RPMI7951 (cell line): ENCODE measurements around the gene F2. TPM values are rescaled to one million over a fixed set of nuclear protein-coding genes. Genes with fewer than 3 reads are reported as not detected.

ENCODE experiments used
- DNase-seq: peaks from one replicate; pipeline ENCODE4 v3.0.0-alpha.2; 2012; ENCODE audit warnings: low read depth
- total RNA-seq: library from RNA; depleted of rRNA; stranded (reverse); fragments of >200 nt; shearing (Covaris generic); gene quantifications from 2 replicates; pipeline ENCODE4 v1.2.3, GENCODE V29; 2014; rRNA removed

F2 gene
- total RNA-seq, 1 experiment from 2014 or later, result not detected

- DNase-seq, result no peak
Observed at GRCh38 chr11:46741600-46742484, 22.8 kb downstream of the F2 start.

GRCh38 chr11:46743043-46743442, 24.0 kb downstream of the F2 start:
- DNase-seq, result no peak

GRCh38 chr11:46743693-46744339, 24.8 kb downstream of the F2 start:
- no peak for DNase-seq

DNA sequence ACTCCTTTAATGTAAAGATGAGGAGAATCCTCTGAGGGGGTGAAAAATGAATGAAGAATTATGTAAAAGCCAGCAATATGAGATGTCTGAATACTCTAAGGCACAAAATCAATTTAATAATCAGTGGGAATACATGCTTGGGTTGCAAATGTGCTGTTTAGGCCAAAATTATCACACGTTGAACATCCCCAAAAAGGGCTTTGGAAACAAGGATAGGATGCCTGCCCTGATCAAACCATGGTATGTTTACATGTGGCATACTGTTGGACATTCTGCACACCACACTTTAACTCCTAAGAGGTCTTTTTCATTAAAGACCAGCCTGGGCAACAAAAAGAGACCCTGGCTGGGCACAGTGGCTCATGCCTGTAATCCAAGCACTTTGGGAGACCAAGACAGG, 26.3 kb downstream of the F2 start:
- no peak for DNase-seq

DNA sequence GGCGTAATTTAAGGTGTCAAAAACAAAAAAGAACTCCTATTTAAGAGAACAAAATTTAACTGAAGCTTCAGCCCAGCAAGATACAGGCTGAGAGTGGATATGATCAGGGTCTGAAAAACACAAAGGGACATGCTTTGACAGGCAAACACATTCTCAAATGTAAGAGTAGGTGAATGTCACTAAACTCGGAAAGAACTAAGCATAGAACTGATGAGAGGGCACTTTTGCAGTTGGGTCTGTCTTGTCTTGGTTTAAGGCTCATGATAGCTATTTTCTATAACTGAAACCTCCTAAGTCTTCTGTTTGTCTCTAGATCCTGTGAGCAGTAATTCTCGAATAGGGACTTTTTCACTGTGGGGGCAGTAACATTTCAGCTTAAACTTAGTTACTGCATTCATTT, 27.0 kb downstream of the F2 start:
- no peak for DNase-seq

GRCh38 chr11:46747150-46747549, 28.1 kb downstream of the F2 start:
- no peak for DNase-seq

- DNase-seq, result no peak
Observed at GRCh38 chr11:46755962-46756361, 36.9 kb downstream of the F2 start.

DNA sequence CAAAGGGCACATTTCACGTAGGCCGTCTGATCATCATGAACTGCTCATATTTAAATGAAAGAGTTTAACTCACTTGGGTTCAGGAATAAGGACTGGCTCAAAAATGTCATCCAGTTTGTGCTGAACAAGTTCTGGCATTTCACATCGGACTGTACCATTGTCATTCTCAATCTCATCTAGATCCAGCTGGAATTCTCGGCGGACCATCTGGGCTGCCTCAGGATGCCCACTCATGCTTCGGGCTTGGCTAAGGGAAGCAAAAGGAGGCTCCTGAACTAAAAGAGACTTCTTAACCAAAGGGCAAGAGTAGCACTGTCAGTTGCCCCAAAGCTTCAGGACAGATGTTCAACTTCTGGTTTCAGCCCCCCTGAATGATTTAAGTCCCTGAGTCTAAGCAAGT, 40.2 kb downstream of the F2 start:
- DNase-seq, result no peak

GRCh38 chr11:46760429-46761128, 41.6 kb downstream of the F2 start:
- no peak for DNase-seq

GRCh38 chr11:46761807-46762206, 42.8 kb downstream of the F2 start:
- no peak for DNase-seq

GRCh38 chr11:46762248-46762647, 43.2 kb downstream of the F2 start:
- no peak for DNase-seq

DNA sequence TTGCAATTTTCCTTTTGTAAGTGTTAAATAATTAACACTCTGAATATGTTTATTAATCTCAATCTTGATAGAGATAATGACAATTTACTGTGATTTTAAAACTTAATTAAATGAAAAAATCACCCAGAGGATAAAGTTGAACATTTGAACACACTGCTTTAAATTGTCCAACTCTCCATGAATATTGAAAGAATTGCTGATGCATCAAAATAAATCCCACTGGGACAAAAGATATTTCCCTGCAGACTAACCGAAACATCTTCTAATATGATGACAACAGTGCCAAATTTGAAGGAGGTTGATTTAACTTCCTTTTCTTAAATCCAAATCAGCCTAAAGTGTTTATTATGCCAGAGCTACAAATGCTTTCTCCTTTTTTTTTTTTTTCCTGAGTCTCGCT, 47.6 kb downstream of the F2 start:
- no peak for DNase-seq

DNA sequence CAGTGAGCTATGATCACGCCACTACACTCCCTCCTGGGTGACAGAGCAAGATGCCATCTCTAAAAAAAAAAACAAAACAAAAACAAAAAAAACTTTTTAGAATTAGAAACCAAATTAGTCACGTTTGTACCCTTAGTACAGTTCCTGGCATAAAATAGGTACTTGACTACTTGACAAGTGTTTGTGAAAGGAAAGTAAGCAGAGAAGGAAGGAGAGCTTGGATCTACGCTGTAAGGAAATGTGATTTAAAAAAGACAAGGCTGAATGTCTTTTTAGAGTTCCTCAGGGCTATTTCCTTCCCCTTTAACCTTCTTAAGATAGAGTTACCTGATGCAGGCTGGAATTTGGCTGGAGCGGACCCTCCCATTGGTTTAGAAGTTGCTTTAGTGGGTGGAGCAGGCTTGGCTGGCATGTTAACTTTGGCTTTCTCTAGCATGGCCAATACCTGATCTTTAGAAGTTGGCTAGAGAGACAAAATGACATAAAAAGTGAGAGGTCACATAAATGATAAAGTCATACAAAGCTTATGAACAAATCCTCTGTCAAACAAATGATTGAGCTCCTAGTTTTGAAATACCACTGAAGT, 50.7 kb downstream of the F2 start:
- no peak for DNase-seq

DNA sequence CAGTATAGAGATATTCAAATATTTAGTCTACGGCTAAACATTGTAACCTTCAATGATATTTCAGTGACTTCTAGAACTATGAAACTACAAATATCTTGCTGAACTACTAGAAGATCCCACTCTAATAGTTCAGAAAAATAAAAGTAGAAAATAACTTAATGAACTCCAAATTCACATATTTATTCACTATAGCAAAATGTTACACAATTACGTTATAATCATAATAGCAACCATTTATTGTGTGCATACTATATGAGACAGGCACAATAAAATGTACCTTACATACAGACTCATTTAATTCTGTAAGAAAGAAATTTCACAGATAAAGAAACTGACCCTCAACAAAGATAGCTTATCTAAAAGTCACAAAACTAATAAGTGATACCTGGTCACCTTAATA, 57.9 kb downstream of the F2 start:
- DNase-seq, result no peak

- DNase-seq, result no peak
Observed at GRCh38 chr11:46778416-46778815, 59.4 kb downstream of the F2 start.

Other genes starting within 250 kb of the F2 start
- gene AMBRA1, start 125.2 kb upstream of the F2 start, total RNA-seq, result 10.3 and 10.7 TPM in 2 replicates
- 3.7 and 4.2 TPM in 2 replicates for gene HARBI1, start 102.0 kb upstream of the F2 start, total RNA-seq
- 32.5 and 43.3 TPM in 2 replicates for gene ATG13, start 101.7 kb upstream of the F2 start, total RNA-seq
- 13.3 and 15.4 TPM in 2 replicates for gene ARHGAP1, start 18.6 kb upstream of the F2 start, total RNA-seq
- 3.9 and 4.7 TPM in 2 replicates for gene ZNF408, start 18.2 kb upstream of the F2 start, total RNA-seq
- gene CKAP5, start 127.1 kb downstream of the F2 start, total RNA-seq, result 83.3 and 92.9 TPM in 2 replicates
- gene LRP4, start 199.3 kb downstream of the F2 start, total RNA-seq, result 0.98 and 1.4 TPM in 2 replicates
- gene CSTPP1, start 217.5 kb downstream of the F2 start, total RNA-seq, result 29.9 and 33.9 TPM in 2 replicates